ENCODE measurements around the gene GRIK5. TPM values are rescaled to one million over a fixed set of nuclear protein-coding genes. Genes with fewer than 3 reads are reported as not detected.
A peak's percentile ranks its signal among the peaks of the same experiment; 100 is the strongest.

The GRIK5 gene
- total RNA-seq, 8 experiments from 2014 or later: 0.41 to 19.5 (median 6.1) TPM

- Histone ChIP-seq H3K4me3 (no peak overlapping the region), H3K4me1 (replicated peaks in 1 of 2) (peaks cover 8 to 10% of the 10 kb centered on the region in 2 donors), H3K27ac (no peak overlapping the region)
- 94 to 100% (median 100%) methylated on average over 1 to 17 of the region's 44 CpGs; no CpG with 5 or more reads in 4 of the 10 experiments for WGBS, 10 experiments
- ATAC-seq (replicated peaks in 6 of 8): no peak
- in situ Hi-C loops (cut with MboI; ENCODE audit: low pct_unique_long_range_greater_than_20kb in 2 of 9, low sequenced_read_pairs in 9 of 9, unreplicated experiment in 9 of 9): no loop called here
Observed at GRCh38 chr19:42079886-42080763, 10.1 kb upstream of the GRIK5 start.

DNA sequence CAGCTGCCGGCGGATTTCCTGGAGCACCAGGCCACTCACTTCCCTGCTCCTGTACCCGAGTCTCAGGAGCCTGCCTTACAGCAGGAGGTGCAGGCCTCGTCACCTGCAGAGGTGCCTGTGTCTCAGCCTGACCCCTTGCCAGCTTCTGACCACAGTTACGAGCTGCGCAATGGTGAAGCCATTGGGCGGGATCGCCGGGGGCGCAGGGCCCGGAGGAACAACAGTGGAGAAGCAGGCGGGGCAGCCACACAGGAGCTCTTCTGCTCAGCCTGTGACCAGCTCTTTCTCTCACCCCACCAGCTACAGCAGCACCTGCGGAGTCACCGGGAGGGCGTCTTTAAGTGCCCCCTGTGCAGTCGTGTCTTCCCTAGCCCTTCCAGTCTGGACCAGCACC is 9.3 kb upstream of the GRIK5 start:
- no peak for ATAC-seq (replicated peaks in 6 of 8)
- no peak overlapping the region for H3K27ac ChIP-seq
- 93 to 100% methylated on average over 2 to 4 of the region's 16 CpGs; no CpG with 5 or more reads in 8 of the 10 experiments for WGBS, 10 experiments
- no peak overlapping the region for H3K4me3 ChIP-seq
- in situ Hi-C loops (cut with MboI; ENCODE audit: low pct_unique_long_range_greater_than_20kb in 2 of 9, low sequenced_read_pairs in 9 of 9, unreplicated experiment in 9 of 9): no loop called here
- H3K4me1 ChIP-seq (replicated peaks in 1 of 2): peaks cover 13 to 14% of the 10 kb centered on the region in 2 donors

DNA sequence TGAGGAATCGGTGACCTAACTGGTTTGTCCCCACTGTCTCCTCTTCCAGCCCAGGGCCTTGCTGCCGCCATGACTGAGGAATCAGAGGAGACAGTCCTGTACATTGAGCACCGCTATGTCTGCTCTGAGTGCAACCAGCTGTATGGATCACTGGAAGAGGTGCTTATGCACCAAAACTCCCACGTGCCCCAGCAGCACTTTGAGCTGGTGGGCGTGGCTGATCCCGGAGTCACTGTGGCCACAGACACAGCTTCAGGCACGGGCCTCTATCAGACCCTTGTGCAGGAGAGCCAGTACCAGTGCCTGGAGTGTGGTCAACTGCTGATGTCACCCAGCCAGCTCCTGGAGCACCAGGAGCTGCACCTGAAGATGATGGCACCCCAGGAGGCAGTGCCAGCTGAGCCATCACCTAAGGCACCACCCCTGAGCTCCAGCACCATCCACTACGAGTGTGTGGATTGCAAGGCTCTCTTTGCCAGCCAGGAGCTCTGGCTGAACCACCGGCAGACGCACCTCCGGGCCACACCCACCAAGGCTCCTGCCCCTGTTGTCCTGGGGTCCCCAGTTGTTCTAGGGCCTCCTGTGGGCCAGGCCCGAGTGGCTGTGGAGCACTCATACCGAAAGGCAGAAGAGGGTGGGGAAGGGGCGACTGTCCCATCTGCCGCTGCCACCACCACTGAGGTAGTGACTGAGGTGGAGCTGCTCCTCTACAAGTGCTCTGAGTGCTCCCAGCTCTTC is 8.7 kb upstream of the GRIK5 start:
- 0 to 100% (median 94%) methylated on average over 1 to 4 of the region's 15 CpGs; no CpG with 5 or more reads in 4 of the 10 experiments for WGBS, 10 experiments
- in situ Hi-C loops (cut with MboI; ENCODE audit: low pct_unique_long_range_greater_than_20kb in 2 of 9, low sequenced_read_pairs in 9 of 9, unreplicated experiment in 9 of 9): no loop called here
- no peak for ATAC-seq (replicated peaks in 6 of 8)
- Histone ChIP-seq H3K4me3 (no peak overlapping the region), H3K27ac (no peak overlapping the region), H3K4me1 (replicated peaks in 1 of 2) (peaks cover 13 to 14% of the 10 kb centered on the region in 2 donors)

- WGBS, 10 experiments: 100% methylated on average over 1 of the region's 1 CpG; no CpG with 5 or more reads in 7 of the 10 experiments
- Histone ChIP-seq H3K27ac (no peak overlapping the region), H3K4me3 (no peak overlapping the region), H3K4me1 (replicated peaks in 1 of 2) (peaks cover 13 to 14% of the 10 kb centered on the region in 2 donors)
- in situ Hi-C loops (cut with MboI; ENCODE audit: low pct_unique_long_range_greater_than_20kb in 2 of 9, low sequenced_read_pairs in 9 of 9, unreplicated experiment in 9 of 9): no loop called here
- ATAC-seq (replicated peaks in 6 of 8): no peak
Observed at GRCh38 chr19:42078058-42078457, 8.1 kb upstream of the GRIK5 start.

DNA sequence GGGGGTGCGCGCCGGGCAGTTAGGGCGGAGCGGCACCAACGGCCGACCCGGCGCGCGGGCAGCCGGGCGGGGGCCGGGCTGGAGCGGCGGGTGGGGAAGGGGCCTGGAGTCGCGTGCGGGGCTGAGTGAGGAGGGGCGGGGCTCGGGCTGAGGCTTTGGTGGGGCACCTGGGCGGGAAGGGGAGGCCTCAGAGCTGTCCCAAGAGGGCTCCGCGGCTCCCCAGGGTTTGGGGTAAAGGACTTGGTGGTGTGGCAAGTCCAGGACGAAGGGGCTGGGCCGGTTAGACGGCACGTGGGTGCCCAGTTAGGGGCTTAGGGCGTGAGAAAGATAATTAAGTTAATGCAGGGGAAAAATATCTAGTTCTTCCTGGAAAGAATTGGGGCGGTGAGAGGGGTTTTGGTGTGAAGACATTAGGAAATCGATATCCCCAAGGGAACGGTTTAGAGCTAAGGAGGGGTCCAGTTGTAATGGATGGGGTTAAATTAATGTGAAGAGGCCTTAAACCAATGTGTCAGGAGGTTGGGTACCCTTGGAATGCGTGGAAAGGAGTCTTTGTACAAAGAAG is 6.5 kb upstream of the GRIK5 start:
- Histone ChIP-seq H3K4me1 (replicated peaks in 1 of 2) (peaks cover 13 to 14% of the 10 kb centered on the region in 2 donors), H3K27ac (peak overlapping the region; percentile 86 to 92), H3K4me3 (peak overlapping the region; percentile 66 to 91 (median 70))
- no peak for ATAC-seq (replicated peaks in 6 of 8)
- in situ Hi-C loops (cut with MboI; ENCODE audit: low pct_unique_long_range_greater_than_20kb in 2 of 9, low sequenced_read_pairs in 9 of 9, unreplicated experiment in 9 of 9): no loop called here
- WGBS, 10 experiments: 0% methylated on average over 1 to 7 of the region's 33 CpGs; no CpG with 5 or more reads in 2 of the 10 experiments

GRCh38 chr19:42075616-42076379 is 5.8 kb upstream of the GRIK5 start, which contains the start of gene ZNF574:
Gene ZNF574 (plus strand): TSS chr19:42076166. CDS start chr19:42078607, 2,441 bp downstream.
- 0 to 3% (median 0%) methylated on average over 3 to 23 of the region's 80 CpGs for WGBS, 10 experiments
- H3K4me1 ChIP-seq (replicated peaks in 1 of 2): peaks cover 15 to 16% of the 10 kb centered on the region in 2 donors
- peak within 1 kb of the TSS; percentile 97 to 98 for H3K27ac ChIP-seq
- H3K4me3 ChIP-seq: peak within 1 kb of the TSS; percentile 66 to 91 (median 70)
- peak; percentile 92 to 97 (median 95) for ATAC-seq (replicated peaks in 6 of 8)
- in situ Hi-C loops (cut with MboI; ENCODE audit: low pct_unique_long_range_greater_than_20kb in 2 of 9, low sequenced_read_pairs in 9 of 9, unreplicated experiment in 9 of 9): no loop called here

- peak in 3 of 8 experiments; percentile 0 to 5 (median 3) for ATAC-seq (replicated peaks in 6 of 8)
- H3K27ac ChIP-seq: peak overlapping the region; percentile 97 to 98
- in situ Hi-C loops (cut with MboI; ENCODE audit: low pct_unique_long_range_greater_than_20kb in 2 of 9, low sequenced_read_pairs in 9 of 9, unreplicated experiment in 9 of 9): no loop called here
- H3K4me3 ChIP-seq: peak overlapping the region; percentile 43 to 59 (median 47)
- WGBS, 10 experiments: 0 to 20% (median 2%) methylated on average over 1 to 3 of the region's 3 CpGs
- H3K4me1 ChIP-seq (replicated peaks in 1 of 2): peaks cover 20 to 21% of the 10 kb centered on the region in 2 donors
Observed at GRCh38 chr19:42075364-42075615, 5.3 kb upstream of the GRIK5 start.

DNA sequence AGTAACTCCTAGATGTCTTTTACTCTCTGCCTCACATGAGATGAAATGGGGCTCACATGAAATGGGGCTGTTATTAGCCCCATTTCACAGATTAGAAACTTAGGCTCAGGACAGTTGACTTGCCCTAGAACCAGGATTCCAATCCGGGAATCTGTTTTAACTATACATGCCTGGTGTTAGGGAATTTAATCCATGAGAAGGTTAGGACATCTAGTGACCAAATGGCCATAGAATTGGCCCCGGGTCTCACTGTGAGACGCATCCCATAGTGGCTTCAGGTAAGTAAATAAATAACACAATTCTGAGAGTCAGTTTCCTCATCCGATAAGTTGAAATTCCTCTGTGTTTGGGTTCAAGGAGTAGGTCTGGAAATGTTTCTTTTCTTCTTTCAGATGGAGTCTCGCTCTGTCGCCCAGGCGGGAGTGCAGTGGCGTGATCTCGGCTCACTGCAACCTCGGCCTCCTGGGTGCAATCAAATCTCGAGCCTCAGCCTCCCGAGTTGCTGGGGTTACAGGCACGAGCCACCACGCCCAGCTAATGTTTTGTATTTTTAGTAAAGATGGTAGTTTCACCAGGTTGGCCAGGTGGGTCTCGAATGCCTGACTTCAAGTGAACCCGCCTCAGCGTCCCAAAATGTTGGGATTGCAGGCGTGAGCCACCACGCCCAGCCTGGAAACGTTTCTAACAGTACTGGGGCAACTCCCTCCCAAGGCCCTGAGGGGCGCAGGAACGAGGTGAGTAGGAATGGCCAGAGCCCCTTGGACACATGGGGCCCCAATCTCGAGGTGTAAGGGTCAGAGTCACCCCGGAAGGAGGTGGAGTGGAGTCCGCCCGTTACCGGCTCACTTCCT is 4.7 kb upstream of the GRIK5 start:
- ATAC-seq (replicated peaks in 6 of 8): no peak
- 28 to 100% (median 77%) methylated on average over 1 to 13 of the region's 27 CpGs for WGBS, 10 experiments
- Histone ChIP-seq H3K4me3 (peak overlapping the region; percentile 43 to 59 (median 47)), H3K4me1 (replicated peaks in 1 of 2) (peaks cover 23% of the 10 kb centered on the region in 2 donors), H3K27ac (peak overlapping the region; percentile 97 to 98)
- in situ Hi-C loops (cut with MboI; ENCODE audit: low pct_unique_long_range_greater_than_20kb in 2 of 9, low sequenced_read_pairs in 9 of 9, unreplicated experiment in 9 of 9): no loop called here

GRCh38 chr19:42071247-42071646 is 1.2 kb upstream of the GRIK5 start:
- Histone ChIP-seq H3K4me3 (no peak overlapping the region), H3K4me1 (replicated peaks in 1 of 2) (peaks cover 26 to 45% of the 10 kb centered on the region in 2 donors), H3K27ac (no peak overlapping the region)
- WGBS, 10 experiments: 80 to 100% methylated on average over 1 of the region's 12 CpGs; no CpG with 5 or more reads in 8 of the 10 experiments
- no peak for ATAC-seq (replicated peaks in 6 of 8)
- in situ Hi-C loops (cut with MboI; ENCODE audit: low pct_unique_long_range_greater_than_20kb in 2 of 9, low sequenced_read_pairs in 9 of 9, unreplicated experiment in 9 of 9): no loop called here

- Histone ChIP-seq H3K27ac (peak overlapping the region; percentile 61 to 63), H3K4me3 (peak overlapping the region; percentile 34 to 55 (median 42)), H3K4me1 (replicated peaks in 1 of 2) (peaks cover 24 to 46% of the 10 kb centered on the region in 2 donors)
- in situ Hi-C loops (cut with MboI; ENCODE audit: low pct_unique_long_range_greater_than_20kb in 2 of 9, low sequenced_read_pairs in 9 of 9, unreplicated experiment in 9 of 9): no loop called here
- 7 to 41% (median 33%) methylated on average over 2 to 9 of the region's 29 CpGs; no CpG with 5 or more reads in 1 of the 10 experiments for WGBS, 10 experiments
- ATAC-seq (replicated peaks in 6 of 8): peak in 4 of 8 experiments; percentile 2 to 15 (median 6)
Observed at GRCh38 chr19:42068756-42069571, 1.0 kb downstream of the GRIK5 start.

GRCh38 chr19:42068361-42068755 is 1.6 kb downstream of the GRIK5 start:
- H3K27ac ChIP-seq: no peak overlapping the region
- WGBS, 10 experiments: 0 to 83% (median 33%) methylated on average over 1 to 4 of the region's 8 CpGs
- H3K4me3 ChIP-seq: peak overlapping the region; percentile 34 to 55 (median 42)
- in situ Hi-C loops (cut with MboI; ENCODE audit: low pct_unique_long_range_greater_than_20kb in 2 of 9, low sequenced_read_pairs in 9 of 9, unreplicated experiment in 9 of 9): no loop called here
- peaks cover 24 to 46% of the 10 kb centered on the region in 2 donors for H3K4me1 ChIP-seq (replicated peaks in 1 of 2)
- no peak for ATAC-seq (replicated peaks in 6 of 8)

All from motor neuron (in vitro differentiated cells).